ENCODE results near the gene MCL1.
"Not testable (repeated sequence)": the region's sequence is repeated elsewhere in the genome, so short reads cannot be mapped to it uniquely, and the experiment has no call there.

The MCL1 gene

GRCh38 chr1:150610576-150610975 lies 31.2 kb upstream of the MCL1 start:
- H3K4me3 ChIP-seq (ENCODE audit: low read depth, low read length): no peak overlapping the region
- no peak for DNase-seq (ENCODE audit: low read depth)
- TF ChIP-seq CTCF (IDR thresholded peaks at IDR 0.05; ENCODE audit: control insufficient read depth, extremely low read depth, insufficient read depth): no peak

DNA sequence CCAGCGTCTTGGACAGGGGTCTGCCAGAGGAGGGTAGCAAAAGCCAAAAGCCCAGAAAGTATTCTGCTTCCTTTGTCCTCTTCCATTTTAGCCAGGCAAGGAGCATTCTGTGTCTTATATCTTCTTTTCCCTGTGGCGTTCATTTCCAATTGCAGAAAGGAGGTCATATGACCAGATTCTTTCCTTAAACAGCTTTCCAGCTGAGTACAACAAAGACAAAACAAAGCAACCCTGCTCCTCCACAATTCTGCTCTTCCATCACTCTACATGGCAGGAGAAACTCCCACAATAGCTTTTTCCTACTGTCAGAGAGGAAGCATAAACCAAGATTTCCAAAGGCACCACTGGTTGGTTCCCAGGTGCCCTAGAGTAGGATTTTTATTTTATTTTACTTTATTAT lies 30.3 kb upstream of the MCL1 start:
- H3K4me3 ChIP-seq (ENCODE audit: low read depth, low read length): no peak overlapping the region
- no peak for DNase-seq (ENCODE audit: low read depth)
- no peak for TF ChIP-seq CTCF (IDR thresholded peaks at IDR 0.05; ENCODE audit: control insufficient read depth, extremely low read depth, insufficient read depth)

DNA sequence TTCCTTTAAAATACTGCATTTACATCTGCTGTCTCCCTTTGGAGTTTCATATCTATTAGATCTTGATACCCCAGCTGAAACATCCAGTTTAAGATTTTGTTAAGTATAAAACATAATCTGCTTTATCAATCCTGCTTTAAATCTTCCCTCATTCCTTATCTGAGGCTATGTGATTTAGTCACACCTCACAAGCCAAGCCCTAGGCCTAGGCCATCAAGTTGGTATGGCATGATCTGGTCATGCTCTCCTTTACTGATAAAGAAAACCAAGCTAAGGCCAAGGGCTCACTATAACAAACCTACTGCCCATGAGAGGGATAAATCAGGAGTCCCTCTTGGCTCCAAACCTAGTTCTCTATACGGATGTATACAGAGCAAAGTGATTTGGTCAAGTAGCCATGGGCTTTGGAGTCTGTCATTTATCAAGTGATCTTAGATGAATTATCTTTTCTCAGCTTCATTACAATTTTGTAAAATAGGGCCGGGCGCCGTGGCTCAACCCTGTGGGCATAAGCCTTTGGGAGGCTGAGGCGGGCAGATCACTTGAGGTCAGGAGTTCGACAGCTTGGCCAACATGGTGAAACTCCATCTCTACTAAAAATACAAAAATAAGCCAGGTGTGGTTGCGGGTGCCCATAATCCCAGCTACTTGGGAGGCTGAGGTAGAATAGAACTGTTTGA lies 27.2 kb upstream of the MCL1 start:
- TF ChIP-seq CTCF (IDR thresholded peaks at IDR 0.05; ENCODE audit: control insufficient read depth, extremely low read depth, insufficient read depth): no peak
- no peak overlapping the region for H3K4me3 ChIP-seq (ENCODE audit: low read depth, low read length)
- DNase-seq (ENCODE audit: low read depth): no peak

DNA sequence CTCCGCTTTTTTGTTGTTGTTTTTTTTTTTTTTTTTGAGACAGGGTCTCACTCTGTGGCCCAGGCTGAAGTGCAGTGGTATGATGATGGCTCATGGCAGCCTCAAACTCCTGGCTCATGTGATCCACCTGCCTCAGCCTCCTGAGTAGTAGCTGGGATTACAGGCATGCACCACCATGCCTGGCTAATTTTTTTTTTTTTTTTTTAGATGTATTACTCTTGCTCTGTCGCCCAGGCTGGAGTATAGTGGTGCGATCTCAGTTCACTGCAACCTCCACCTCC lies 26.0 kb upstream of the MCL1 start:
- not testable (repeated sequence) for H3K4me3 ChIP-seq (ENCODE audit: low read depth, low read length); DNase-seq (ENCODE audit: low read depth)

GRCh38 chr1:150604226-150604588 lies 24.8 kb upstream of the MCL1 start:
- no peak for TF ChIP-seq CTCF (IDR thresholded peaks at IDR 0.05; ENCODE audit: control insufficient read depth, extremely low read depth, insufficient read depth)
- no peak overlapping the region for H3K4me3 ChIP-seq (ENCODE audit: low read depth, low read length)
- DNase-seq (ENCODE audit: low read depth): no peak

DNA sequence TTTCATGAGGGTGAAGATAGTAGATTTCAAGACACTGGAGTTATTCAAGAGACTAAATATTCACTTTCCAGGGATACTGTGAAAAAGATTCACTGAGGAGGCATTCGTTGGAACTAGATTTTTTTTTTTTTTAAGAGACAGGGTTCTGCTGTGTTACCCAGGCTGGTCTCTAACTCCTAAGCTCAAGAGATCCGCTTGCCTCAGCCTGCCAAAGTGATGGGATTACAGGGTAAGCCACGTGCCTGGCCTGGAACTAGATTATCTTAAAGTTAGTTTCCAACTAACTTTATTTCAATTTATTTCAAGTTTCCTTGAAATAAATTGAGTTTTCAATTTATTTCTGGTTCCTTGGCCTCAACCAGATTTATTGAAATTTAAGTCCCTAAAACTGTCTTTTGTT lies 24.3 kb upstream of the MCL1 start:
- DNase-seq (ENCODE audit: low read depth): no peak
- no peak overlapping the region for H3K4me3 ChIP-seq (ENCODE audit: low read depth, low read length)
- no peak for TF ChIP-seq CTCF (IDR thresholded peaks at IDR 0.05; ENCODE audit: control insufficient read depth, extremely low read depth, insufficient read depth)

DNA sequence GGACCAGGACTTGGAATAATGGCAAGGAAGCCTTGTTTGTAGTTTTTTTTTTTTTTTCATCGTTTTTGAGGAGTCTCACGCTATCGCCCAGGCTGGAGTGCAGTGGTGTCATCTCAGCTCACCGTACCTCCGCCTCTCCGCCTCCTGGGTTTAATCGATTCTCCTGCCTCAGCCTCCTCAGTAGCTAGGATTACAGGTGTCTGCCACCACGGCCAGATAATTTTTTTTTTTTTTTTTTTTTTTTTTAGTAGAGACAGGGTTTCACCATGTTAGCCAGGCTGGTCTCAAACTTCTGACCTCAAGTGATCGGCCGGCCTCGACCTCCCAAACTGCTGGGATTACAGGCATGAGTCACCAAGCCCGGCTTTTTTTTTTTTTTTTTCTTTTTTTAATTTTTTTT lies 23.0 kb upstream of the MCL1 start:
- not testable (repeated sequence) for DNase-seq (ENCODE audit: low read depth); H3K4me3 ChIP-seq (ENCODE audit: low read depth, low read length)

DNA sequence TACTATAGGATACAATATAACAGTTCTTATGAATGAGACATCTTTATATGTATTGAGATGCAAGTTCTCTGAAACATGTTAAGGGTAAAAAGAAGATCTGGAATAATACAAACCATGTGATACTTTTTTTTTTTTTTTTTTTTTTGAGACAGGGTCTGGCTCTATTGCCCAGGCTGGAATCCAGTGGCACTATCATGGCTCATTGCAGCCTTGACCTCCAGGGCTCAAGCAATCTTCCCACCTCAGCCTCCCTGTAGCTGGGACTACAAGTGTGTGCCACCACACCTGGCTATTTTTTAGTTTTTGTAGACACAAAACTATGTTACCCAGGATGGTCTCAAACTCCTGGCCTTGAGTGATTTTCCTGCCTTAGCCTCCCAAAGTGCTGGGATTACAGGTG lies 22.1 kb upstream of the MCL1 start:
- no peak overlapping the region for H3K4me3 ChIP-seq (ENCODE audit: low read depth, low read length)
- DNase-seq (ENCODE audit: low read depth): no peak
- no peak for TF ChIP-seq CTCF (IDR thresholded peaks at IDR 0.05; ENCODE audit: control insufficient read depth, extremely low read depth, insufficient read depth)

GRCh38 chr1:150598346-150598745 lies 18.9 kb upstream of the MCL1 start:
- H3K4me3 ChIP-seq (ENCODE audit: low read depth, low read length); DNase-seq (ENCODE audit: low read depth): not testable (repeated sequence)
